Activated CD4-positive, alpha-beta T cell treated with anti-CD3 and anti-CD28 coated beads, Interleukin-2, amount 10 ng/mL, durations not matched to agents 24 days and 14 days (primary cell): ENCODE measurements around the gene RPS5. TPM values are rescaled to one million over a fixed set of nuclear protein-coding genes. Genes with fewer than 3 reads are reported as not detected.
"Not testable (repeated sequence)": the region's sequence is repeated elsewhere in the genome, so short reads cannot be mapped to it uniquely, and the experiment has no call there.

Experiments
- DNase-seq: peaks from one replicate; pipeline ENCODE4 v3.0.0; 2022
- H3K27ac Mint-ChIP-seq: one replicate; pipeline ENCODE4 v1.8.0; 2022; ENCODE audit warnings: mild to moderate bottlenecking, mixed read lengths
- H3K27me3 Mint-ChIP-seq: one replicate; pipeline ENCODE4 v1.8.0; 2022; ENCODE audit warnings: mixed read lengths
- H3K36me3 Mint-ChIP-seq: one replicate; pipeline ENCODE4 v1.8.0; 2022; ENCODE audit warnings: low read depth, mild to moderate bottlenecking, mixed read lengths
- H3K4me1 Mint-ChIP-seq: one replicate; pipeline ENCODE4 v1.8.0; 2021; ENCODE audit warnings: mixed read lengths
- H3K4me3 Mint-ChIP-seq: one replicate; pipeline ENCODE4 v1.8.0; 2022; ENCODE audit warnings: mild to moderate bottlenecking, moderate library complexity, mixed read lengths
- H3K9me3 Mint-ChIP-seq: one replicate; pipeline ENCODE4 v1.8.0; 2021; ENCODE audit warnings: mixed read lengths
- intact Hi-C: fragments of 100-400 bp; cut with micrococcal nuclease; formaldehyde crosslinking; loops from one replicate; pipeline ENCODE4 v1.15.1; 2023
- total RNA-seq: library from RNA; stranded (reverse); gene quantifications from 2 replicates; pipeline ENCODE4 v1.2.3, GENCODE V29; 2022

The RPS5 gene
- total RNA-seq, 1 donor from 2014 or later: 1,288 TPM

- Mint-ChIP-seq H3K4me3 (no peak overlapping the region), H3K36me3 (no peaks in the 10 kb centered on the region), H3K9me3 (no peaks in the 10 kb centered on the region), H3K27me3 (no peaks in the 10 kb centered on the region), H3K27ac (no peak overlapping the region), H3K4me1 (peaks cover 1% of the 10 kb centered on the region)
- intact Hi-C loops: no loop called here
- DNase-seq: no peak
Observed at GRCh38 chr19:58367698-58368454, 19.2 kb upstream of the RPS5 start.

- intact Hi-C loops: no loop called here
- Mint-ChIP-seq H3K36me3 (no peaks in the 10 kb centered on the region), H3K4me1 (no peaks in the 10 kb centered on the region), H3K27ac (no peak overlapping the region), H3K9me3 (no peaks in the 10 kb centered on the region), H3K27me3 (no peaks in the 10 kb centered on the region), H3K4me3 (no peak overlapping the region)
- no peak for DNase-seq
Observed at GRCh38 chr19:58368561-58369360, 18.3 kb upstream of the RPS5 start.

GRCh38 chr19:58372311-58373133, 14.5 kb upstream of the RPS5 start:
- Mint-ChIP-seq H3K4me3 (no peak overlapping the region), H3K36me3 (no peaks in the 10 kb centered on the region), H3K4me1 (peaks cover 2% of the 10 kb centered on the region), H3K27ac (no peak overlapping the region), H3K27me3 (no peaks in the 10 kb centered on the region), H3K9me3 (no peaks in the 10 kb centered on the region)
- DNase-seq: no peak
- intact Hi-C loops: no loop called here

GRCh38 chr19:58374200-58374599, 12.9 kb upstream of the RPS5 start:
- Mint-ChIP-seq H3K4me1 (peaks cover 2% of the 10 kb centered on the region), H3K27ac (no peak overlapping the region), H3K27me3 (no peaks in the 10 kb centered on the region), H3K9me3 (no peaks in the 10 kb centered on the region), H3K4me3 (no peak overlapping the region), H3K36me3 (no peaks in the 10 kb centered on the region)
- DNase-seq: no peak
- intact Hi-C loops: no loop called here

- peaks cover 13% of the 10 kb centered on the region for H3K4me1 Mint-ChIP-seq
- H3K27ac Mint-ChIP-seq, H3K9me3 Mint-ChIP-seq, H3K36me3 Mint-ChIP-seq, H3K27me3 Mint-ChIP-seq, DNase-seq, H3K4me3 Mint-ChIP-seq, intact Hi-C loops: not testable (repeated sequence)
Observed at GRCh38 chr19:58376724-58377123, 10.3 kb upstream of the RPS5 start.

DNA sequence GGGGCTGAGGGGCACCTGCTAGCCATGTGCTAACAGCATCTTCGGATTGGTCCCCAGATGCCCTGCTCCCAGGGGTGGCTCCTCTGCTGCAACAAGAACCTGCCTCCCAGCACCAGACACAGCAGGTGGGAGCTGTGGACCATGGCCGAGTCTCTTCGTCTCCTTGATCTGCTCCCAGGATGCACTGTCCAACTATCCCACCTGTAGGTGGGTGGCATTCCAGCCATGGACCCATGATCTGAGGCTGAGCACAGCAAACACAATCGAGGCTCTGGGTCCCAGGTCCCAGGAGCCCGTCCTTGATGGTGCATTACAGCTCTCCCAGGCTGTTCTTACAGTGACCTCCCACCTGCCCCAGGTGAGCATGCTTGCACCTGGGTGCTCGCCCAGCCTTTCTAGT, 7.8 kb upstream of the RPS5 start:
- DNase-seq: no peak
- Mint-ChIP-seq H3K4me1 (peaks cover 18% of the 10 kb centered on the region), H3K9me3 (no peaks in the 10 kb centered on the region), H3K27ac (peak overlapping the region; percentile 94), H3K4me3 (peak overlapping the region; percentile 97), H3K27me3 (no peaks in the 10 kb centered on the region), H3K36me3 (peaks cover 5% of the 10 kb centered on the region)
- intact Hi-C loops: no loop called here

- H3K27ac Mint-ChIP-seq: peak overlapping the region; percentile 94
- H3K4me3 Mint-ChIP-seq: peak overlapping the region; percentile 97
- peaks cover 5% of the 10 kb centered on the region for H3K36me3 Mint-ChIP-seq
- H3K9me3 Mint-ChIP-seq: no peaks in the 10 kb centered on the region
- no peaks in the 10 kb centered on the region for H3K27me3 Mint-ChIP-seq
- H3K4me1 Mint-ChIP-seq: peaks cover 18% of the 10 kb centered on the region
- no peak for DNase-seq
- intact Hi-C loops: loop anchor here (1.0 to 2.0 kb wide), 6 partner anchors 31 to 197 kb away; partner anchors contain the start of genes ERVK3-1, ZNF274 and ZNF324
Observed at GRCh38 chr19:58380037-58380661, 6.9 kb upstream of the RPS5 start.

DNA sequence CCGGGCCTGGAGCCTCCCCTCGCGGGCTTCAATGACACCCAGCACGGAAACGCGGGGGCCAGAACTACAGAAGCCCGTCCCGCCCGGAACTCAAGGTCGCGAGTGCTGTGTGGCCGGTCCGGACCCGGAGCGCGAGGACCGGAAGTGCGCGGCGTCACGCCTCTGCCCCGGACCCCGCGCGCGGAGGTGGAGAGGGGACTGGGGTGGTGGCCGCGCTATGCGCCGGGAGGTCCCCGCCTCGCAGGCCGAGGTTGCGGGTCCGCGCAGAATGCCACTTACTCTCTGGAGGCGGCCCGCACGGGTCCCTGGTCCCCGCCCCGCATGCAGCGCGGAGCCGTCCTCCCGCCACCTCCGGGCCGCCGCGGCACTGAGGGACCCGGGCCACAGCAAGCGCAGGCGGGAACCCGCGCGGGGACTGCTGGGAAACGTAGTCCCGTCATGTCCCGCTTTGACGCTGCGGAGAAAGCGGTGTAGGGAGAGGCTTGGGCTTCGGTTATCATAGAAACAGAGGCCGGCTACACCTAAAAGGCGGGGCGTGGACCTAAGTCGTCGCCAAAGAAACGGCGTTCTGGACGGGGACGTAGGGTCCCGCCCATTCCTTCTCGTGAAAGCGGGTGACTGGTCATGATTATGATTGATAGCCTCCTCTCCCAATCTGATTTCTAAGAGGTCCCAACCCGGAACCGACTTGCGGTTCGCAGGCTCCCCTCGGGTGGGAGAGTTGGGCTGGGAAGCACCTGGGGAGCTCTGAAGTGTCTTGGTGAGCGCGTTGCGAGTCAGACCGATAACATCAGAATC, 6.2 kb upstream of the RPS5 start, which contains the start of gene ZNF837:
ZNF837 (minus strand) TSS at position 369 of the 798 bp plus-strand sequence. CDS start 11,698 bp downstream, outside the sequence.
- Mint-ChIP-seq H3K9me3 (no peaks in the 10 kb centered on the region), H3K27ac (peak within 1 kb of the TSS; percentile 94), H3K36me3 (peaks cover 5% of the 10 kb centered on the region), H3K4me1 (peaks cover 21% of the 10 kb centered on the region), H3K4me3 (peak within 1 kb of the TSS; percentile 97), H3K27me3 (no peaks in the 10 kb centered on the region)
- peak; percentile 99 for DNase-seq
- intact Hi-C loops: loop anchor here (1.0 to 2.0 kb wide), 9 partner anchors 19 to 198 kb away; partner anchors contain the start of genes ERVK3-1, ZNF274, ZNF324 and ZNF497

DNA sequence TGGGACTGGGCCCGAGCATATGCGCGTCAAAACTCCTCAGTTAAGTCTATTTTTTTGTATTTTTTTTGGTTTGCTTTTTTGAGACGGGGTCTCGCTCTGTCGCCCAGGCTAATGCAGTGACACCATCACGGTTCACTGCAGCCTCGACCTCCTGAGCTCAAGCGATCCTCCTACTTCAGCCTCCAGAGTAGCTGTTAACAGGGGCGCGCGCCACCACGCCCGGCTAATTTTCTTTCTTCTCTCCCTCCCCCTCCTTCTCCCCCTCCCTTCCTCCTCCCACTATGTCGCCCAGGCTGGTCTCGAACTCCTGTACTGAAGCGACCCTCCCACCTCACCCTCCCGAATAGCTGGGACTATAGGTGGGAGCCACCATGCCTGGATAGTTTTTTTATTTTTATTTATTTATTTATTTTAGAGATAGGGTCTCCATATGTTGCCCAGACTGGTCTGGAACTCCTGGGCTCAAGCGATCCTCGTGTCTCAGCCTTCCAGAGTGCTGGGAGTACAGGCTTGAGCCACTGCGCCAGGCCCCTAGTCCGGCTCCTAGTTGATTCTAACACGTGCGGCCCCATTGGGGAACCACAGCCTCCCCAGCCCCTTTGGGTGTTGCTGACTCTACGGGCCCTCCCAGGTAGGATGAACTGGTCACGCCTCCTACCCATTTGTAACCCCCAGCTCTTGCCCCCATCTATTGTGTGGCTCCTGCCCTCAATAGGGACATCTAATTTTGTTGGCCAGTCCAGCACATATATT, 5.4 kb upstream of the RPS5 start:
- intact Hi-C loops: loop anchor here (1.0 to 2.0 kb wide), 8 partner anchors 19 to 199 kb away; partner anchors contain the start of genes ERVK3-1, ZNF274, ZNF324 and ZNF497
- peak; percentile 64 for DNase-seq
- H3K27ac Mint-ChIP-seq: peak overlapping the region; percentile 94
- H3K4me1 Mint-ChIP-seq: peaks cover 21% of the 10 kb centered on the region
- peaks cover 5% of the 10 kb centered on the region for H3K36me3 Mint-ChIP-seq
- H3K27me3 Mint-ChIP-seq: no peaks in the 10 kb centered on the region
- H3K9me3 Mint-ChIP-seq: no peaks in the 10 kb centered on the region
- H3K4me3 Mint-ChIP-seq: peak overlapping the region; percentile 97

- Mint-ChIP-seq H3K4me1 (peaks cover 30% of the 10 kb centered on the region), H3K4me3 (no peak overlapping the region), H3K36me3 (peaks cover 18% of the 10 kb centered on the region), H3K9me3 (no peaks in the 10 kb centered on the region), H3K27me3 (no peaks in the 10 kb centered on the region), H3K27ac (no peak overlapping the region)
- DNase-seq: peak; percentile 59
- intact Hi-C loops: no loop called here
Observed at GRCh38 chr19:58382997-58383603, 4.0 kb upstream of the RPS5 start.

DNA sequence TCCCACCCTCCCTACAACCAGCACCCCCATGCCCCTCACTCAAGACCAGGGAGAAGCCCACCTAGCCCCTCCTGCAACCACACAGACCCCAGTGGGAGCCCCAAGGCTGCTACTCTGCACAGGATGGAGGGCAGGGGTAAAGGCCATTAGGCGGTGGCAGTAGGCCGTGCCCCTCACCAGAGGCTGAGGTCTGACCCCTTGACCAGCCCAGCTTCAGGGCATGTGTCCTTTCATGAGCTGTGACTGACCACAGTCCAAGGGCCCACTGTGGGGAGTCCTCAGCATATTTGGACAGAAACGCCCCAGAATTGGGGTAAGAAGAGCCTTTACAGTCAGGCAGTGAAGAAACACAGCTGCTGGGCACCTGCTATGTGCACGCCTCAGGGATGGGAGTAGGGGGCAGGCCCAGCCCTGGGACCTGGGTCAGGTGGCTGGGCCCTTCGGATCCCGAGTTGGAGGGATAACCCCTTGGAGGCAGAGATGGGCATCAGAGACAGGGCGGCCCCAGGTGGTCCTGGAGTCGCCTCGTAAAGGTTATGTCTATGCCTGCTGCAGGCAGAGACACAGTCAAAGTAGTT, 1.7 kb upstream of the RPS5 start:
- DNase-seq: peak; percentile 71
- H3K4me3 Mint-ChIP-seq: peak overlapping the region; percentile 97
- H3K27ac Mint-ChIP-seq: peak overlapping the region; percentile 97
- no peaks in the 10 kb centered on the region for H3K27me3 Mint-ChIP-seq
- intact Hi-C loops: no loop called here
- no peaks in the 10 kb centered on the region for H3K9me3 Mint-ChIP-seq
- H3K36me3 Mint-ChIP-seq: peaks cover 30% of the 10 kb centered on the region
- H3K4me1 Mint-ChIP-seq: peaks cover 32% of the 10 kb centered on the region
